GM23338 (cell line): Measurements from ENCODE around the gene MAP3K14. TPM values are rescaled to one million over a fixed set of nuclear protein-coding genes. Genes with fewer than 3 reads are reported as not detected.

Source experiments
- ATAC-seq: fragments of 200-7000 bp; cut with Tn5 transposase; 3 replicates; pipeline ENCODE4 v1.9.1; 2020
- DNase-seq: peaks from one replicate; pipeline ENCODE4 v3.0.0-alpha.2; 2015; ENCODE audit warnings: low spot score
- H2AFZ ChIP-seq: fragments of 200-600 bp; sonication (generic); 2 replicates; pipeline ENCODE4 v1.8.0; 2016; ENCODE audit warnings: antibody characterized with exemption, mild to moderate bottlenecking, moderate library complexity
- H3F3A ChIP-seq: fragments of 200-600 bp; sonication (generic); replicated peaks from 2 replicates; pipeline ENCODE4 v1.8.0; 2017; ENCODE audit warnings: antibody characterized with exemption, mixed run types, low read depth
- H3K27ac ChIP-seq: fragments of 200-600 bp; sonication (generic); 2 replicates; pipeline ENCODE4 v1.6.1; 2016; ENCODE audit warnings: low read depth
- H3K27me3 ChIP-seq: fragments of 200-600 bp; sonication (generic); 2 replicates; pipeline ENCODE4 v1.8.0; 2016; ENCODE audit warnings: mild to moderate bottlenecking, mixed run types, moderate library complexity; ENCODE audit not compliant: insufficient read depth
- H3K36me3 ChIP-seq: fragments of 200-600 bp; sonication (generic); 2 replicates; pipeline ENCODE4 v1.8.0; 2016; ENCODE audit warnings: mild to moderate bottlenecking; ENCODE audit not compliant: insufficient read depth
- H3K4me1 ChIP-seq: fragments of 200-600 bp; sonication (generic); 2 replicates; pipeline ENCODE4 v1.8.0; 2016; ENCODE audit warnings: mild to moderate bottlenecking, moderate library complexity; ENCODE audit not compliant: insufficient read depth
- H3K4me2 ChIP-seq: fragments of 200-600 bp; sonication (generic); 2 replicates; pipeline ENCODE4 v1.7.1; 2017; ENCODE audit warnings: mixed run types
- H3K4me3 ChIP-seq: fragments of 200-600 bp; sonication (generic); 2 replicates; pipeline ENCODE4 v1.6.1; 2016; ENCODE audit warnings: mixed run types
- H3K79me2 ChIP-seq: fragments of 200-600 bp; sonication (generic); replicated peaks from 2 replicates; pipeline ENCODE4 v1.8.0; 2017; ENCODE audit warnings: mild to moderate bottlenecking; ENCODE audit not compliant: insufficient read depth
- H3K9me2 ChIP-seq: fragments of 200-600 bp; sonication (generic); 2 replicates; pipeline ENCODE4 v1.8.0; 2017; ENCODE audit not compliant: insufficient read depth
- H4K20me1 ChIP-seq: fragments of 200-600 bp; sonication (generic); replicated peaks from 2 replicates; pipeline ENCODE4 v1.8.0; 2017; ENCODE audit warnings: mild to moderate bottlenecking; ENCODE audit not compliant: insufficient read depth
- H3K27ac Mint-ChIP-seq: 2 replicates; pipeline ENCODE4 v1.8.0; 2020; ENCODE audit warnings: inconsistent platforms, mild to moderate bottlenecking, moderate library complexity, mixed read lengths
- H3K27me3 Mint-ChIP-seq: 3 replicates; pipeline ENCODE4 v1.8.0; 2022; ENCODE audit warnings: low read depth, mild to moderate bottlenecking, moderate library complexity, mixed read lengths, inconsistent platforms; ENCODE audit not compliant: insufficient read depth, poor library complexity
- H3K36me3 Mint-ChIP-seq: 3 replicates; pipeline ENCODE4 v1.8.0; 2021; ENCODE audit warnings: low read depth, mild to moderate bottlenecking, inconsistent platforms, moderate library complexity, mixed read lengths
- H3K4me1 Mint-ChIP-seq: 3 replicates; pipeline ENCODE4 v1.8.0; 2020; ENCODE audit warnings: mild to moderate bottlenecking, inconsistent platforms, mixed read lengths
- H3K4me3 Mint-ChIP-seq: 3 replicates; pipeline ENCODE4 v1.8.0; 2021; ENCODE audit warnings: moderate library complexity, mild to moderate bottlenecking, inconsistent platforms, mixed read lengths
- H3K9me3 Mint-ChIP-seq: 3 replicates; pipeline ENCODE4 v1.8.0; 2020; ENCODE audit warnings: moderate library complexity, mild to moderate bottlenecking, inconsistent platforms, mixed read lengths
- ETS1 ChIP-seq: IDR thresholded peaks from 2 replicates; pipeline ENCODE4 v1.6.1; 2016; ENCODE audit warnings: antibody characterized with exemption
- EZH2 ChIP-seq: fragments of 200-600 bp; sonication (generic); IDR thresholded peaks from one replicate; pipeline ENCODE4 v1.8.0; 2017; ENCODE audit warnings: antibody characterized with exemption, mild to moderate bottlenecking, low read depth; ENCODE audit not compliant: unreplicated experiment
- EZH2phosphoT487 ChIP-seq: fragments of 200-600 bp; sonication (generic); IDR thresholded peaks from one replicate; pipeline ENCODE4 v1.8.1; 2018; ENCODE audit warnings: antibody characterized with exemption; ENCODE audit not compliant: unreplicated experiment
- JUNB ChIP-seq: IDR thresholded peaks from one replicate; pipeline ENCODE4 v1.6.1; 2016; ENCODE audit warnings: antibody characterized with exemption; ENCODE audit not compliant: unreplicated experiment
- NANOG ChIP-seq: IDR thresholded peaks from 2 replicates; pipeline ENCODE4 v1.6.1; 2016; ENCODE audit warnings: antibody characterized with exemption, borderline replicate concordance
- REST ChIP-seq: IDR thresholded peaks from one replicate; pipeline ENCODE4 v1.6.1; 2018; ENCODE audit warnings: antibody characterized with exemption; ENCODE audit not compliant: unreplicated experiment
- ZNF114 ChIP-seq: fragments of 250-450 bp; sonication (Bioruptor Pico); IDR thresholded peaks from 2 replicates; pipeline ENCODE4 v1.5.0; 2020; ENCODE audit warnings: mild to moderate bottlenecking, moderate library complexity
- polyA plus RNA-seq: library from polyadenylated mRNA; unstranded; fragments of >200 nt; fragmentation: Nextera tagmentation; extraction: Ambion mirVana; gene quantifications from 2 replicates; pipeline ENCODE4 v1.2.1, GENCODE V29; 2016
- total RNA-seq: library from RNA; depleted of rRNA; stranded (reverse); fragments of >200 nt; shearing (Covaris generic); gene quantifications from 2 replicates; pipeline ENCODE4 v1.2.3, GENCODE V29; 2014

MAP3K14 gene
- total and polyA plus RNA-seq, 2 experiments from 2014 or later, result 1.3 to 4.9 TPM

- TF ChIP-seq REST, result no peak
Measured at GRCh38 chr17:45347444-45347843, 30.6 kb upstream of the MAP3K14 start (continued).

- ATAC-seq (no peak), DNase-seq (no peak)
- Histone ChIP-seq H3K4me2 (no peak overlapping the region), H3K4me1 (peaks cover 11% of the 10 kb centered on the region), H2AFZ (0 out of 2 replicates have a peak overlapping the region, but pooled peaks have one; percentile 74), H3K36me3 (no peaks in the 10 kb centered on the region), H3K27ac (no peak overlapping the region), H3K79me2 (no peaks in the 10 kb centered on the region), H4K20me1 (no peaks in the 10 kb centered on the region), H3K9me2 (no peaks in the 10 kb centered on the region), H3K4me3 (no peak overlapping the region), H3F3A (no peaks in the 10 kb centered on the region; the same call in 1 of the 2 replicates), H3K27me3 (no peaks in the 10 kb centered on the region)
- TF ChIP-seq NANOG (no peak), ZNF114 (CRISPR knock-in tag) (no peak), ETS1 (no peak), EZH2 (no peak), EZH2phosphoT487 (no peak), JUNB (no peak)
- Mint-ChIP-seq H3K36me3 (no peaks in the 10 kb centered on the region; the same call in 2 of the 3 replicates), H3K27me3 (peaks cover 3% of the 10 kb centered on the region), H3K27ac (no peak overlapping the region), H3K4me1 (peaks cover 10% of the 10 kb centered on the region), H3K4me3 (no peak overlapping the region), H3K9me3 (peaks cover 3% of the 10 kb centered on the region; the same call in 2 of the 3 replicates)
Measured at GRCh38 chr17:45346216-45347015, 29.6 kb upstream of the MAP3K14 start.
